Measurements from ENCODE around the gene SHMT2.

DNA sequence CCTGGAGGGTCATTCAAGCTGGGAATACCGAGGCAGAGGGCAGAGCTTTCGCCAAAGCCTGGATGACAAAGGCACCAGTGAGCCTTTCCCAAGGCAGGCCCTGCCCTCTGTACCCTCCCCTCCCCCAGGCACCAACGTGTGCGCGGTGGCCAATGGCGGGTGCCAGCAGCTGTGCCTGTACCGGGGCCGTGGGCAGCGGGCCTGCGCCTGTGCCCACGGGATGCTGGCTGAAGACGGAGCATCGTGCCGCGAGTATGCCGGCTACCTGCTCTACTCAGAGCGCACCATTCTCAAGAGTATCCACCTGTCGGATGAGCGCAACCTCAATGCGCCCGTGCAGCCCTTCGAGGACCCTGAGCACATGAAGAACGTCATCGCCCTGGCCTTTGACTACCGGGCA lies 44.1 kb upstream of the SHMT2 start:
- TF ChIP-seq POLR2A (IDR thresholded peaks at IDR 0.05; ENCODE audit: low read depth, low read length): no peak
- TF ChIP-seq SPI1 (IDR thresholded peaks at IDR 0.05; ENCODE audit: low read depth, low read length): no peak
- no peak for TF ChIP-seq TAF1 (IDR thresholded peaks at IDR 0.05; ENCODE audit: low read depth, low read length)
- TF ChIP-seq POLR2AphosphoS5 (IDR thresholded peaks at IDR 0.05; ENCODE audit: low read depth, low read length): no peak
- no peak for TF ChIP-seq PAX5 (IDR thresholded peaks at IDR 0.05; ENCODE audit: insufficient read depth, low read length, severe bottlenecking)

All from GM12891 (cell line).